Measurements from ENCODE around the gene PIRT. TPM values are rescaled to one million over a fixed set of nuclear protein-coding genes. Genes with fewer than 3 reads are reported as not detected.

The PIRT gene
- under 0.01 TPM in 1 of 2 replicates, not detected in the other for total RNA-seq

GRCh38 chr17:10837921-10838320 is at the start of gene PIRT:
PIRT (minus strand) TSS chr17:10838087; CDS start chr17:10825645, 12,442 bp downstream.

GRCh38 chr17:10803830-10804475 is 33.9 kb downstream of the PIRT start, which contains the start of gene TMEM238L:
TMEM238L (minus strand) TSS chr17:10804099; CDS start chr17:10803963, 136 bp downstream.

Other genes with a start within 250 kb of the PIRT start
- gene MYH3, start 180.8 kb downstream of the PIRT start, total RNA-seq, result 0.16 and 0.60 TPM in 2 replicates
- 17.3 and 27.7 TPM in 2 replicates for gene SCO1, start 140.6 kb downstream of the PIRT start, total RNA-seq
- gene ADPRM, start 140.5 kb downstream of the PIRT start, total RNA-seq, result 11.8 and 16.1 TPM in 2 replicates
- gene TMEM220, start 108.1 kb downstream of the PIRT start, total RNA-seq, result 3.3 and 5.2 TPM in 2 replicates
- gene TMEM238L, start 34.0 kb downstream of the PIRT start, total RNA-seq, result not detected in 2 replicates